Measurements from ENCODE around the gene LEMD1. TPM values are rescaled to one million over a fixed set of nuclear protein-coding genes. Genes with fewer than 3 reads are reported as not detected.

Gene LEMD1
- total RNA-seq, 1 experiment from 2014 or later = 26.3 TPM

GRCh38 chr1:205421798-205422197 lies at the start of gene LEMD1 (continued):
- TF ChIP-seq E2F1 (CRISPR knock-in tag; IDR thresholded peaks at IDR 0.05) (no peak), HMGXB4 (CRISPR knock-in tag; IDR thresholded peaks at IDR 0.05) (no peak), ZNF219 (CRISPR knock-in tag; IDR thresholded peaks at IDR 0.05; ENCODE audit: borderline replicate concordance) (no peak), FOXP1 (CRISPR knock-in tag; IDR thresholded peaks at IDR 0.05; ENCODE audit: borderline replicate concordance) (no peak), ZBTB21 (CRISPR knock-in tag; IDR thresholded peaks at IDR 0.05; ENCODE audit: borderline replicate concordance) (no peak)

GRCh38 chr1:205470131-205470530 lies 48.3 kb upstream of the LEMD1 start:
- POLR2A ChIA-PET = interaction anchor here (0.7 to 0.9 kb wide), 2 partner anchors 31 to 99 kb away, joined by 3 to 4 read pairs; a partner anchor contains a TSS
- DNase-seq (ENCODE audit: low spot score) = no peak
- no peak for ATAC-seq
- peaks cover 7% of the 10 kb centered on the region for H3K9me3 Mint-ChIP-seq
- H3K36me3 Mint-ChIP-seq = peaks cover 7% of the 10 kb centered on the region
- CTCF ChIA-PET = interaction anchor here (0.6 to 2.0 kb wide), 4 partner anchors 15 to 97 kb away, joined by 3 to 8 read pairs (median 3); no protein-coding TSS in a partner anchor
- no peak for TF ChIP-seq ZNF232 (CRISPR knock-in tag; IDR thresholded peaks at IDR 0.05)
- no peak for TF ChIP-seq NR1H2 (CRISPR knock-in tag; IDR thresholded peaks at IDR 0.05)
- no peak for TF ChIP-seq FOXP4 (CRISPR knock-in tag; IDR thresholded peaks at IDR 0.05)
- TF ChIP-seq ZNF317 (CRISPR knock-in tag; IDR thresholded peaks at IDR 0.05; ENCODE audit: borderline replicate concordance, low read depth) = no peak
- TF ChIP-seq ZNF121 (CRISPR knock-in tag; IDR thresholded peaks at IDR 0.05) = no peak
- no peak for TF ChIP-seq FOXJ3 (CRISPR knock-in tag; IDR thresholded peaks at IDR 0.05; ENCODE audit: borderline replicate concordance)
- TF ChIP-seq ZNF532 (CRISPR knock-in tag; IDR thresholded peaks at IDR 0.05; ENCODE audit: borderline replicate concordance) = no peak
- no peak for TF ChIP-seq CREM (CRISPR knock-in tag; IDR thresholded peaks at IDR 0.05)
- TF ChIP-seq FOXP1 (CRISPR knock-in tag; IDR thresholded peaks at IDR 0.05; ENCODE audit: borderline replicate concordance) = no peak
- TF ChIP-seq CREB1 (CRISPR knock-in tag; IDR thresholded peaks at IDR 0.05) = no peak
- no peak for TF ChIP-seq RELA (CRISPR knock-in tag; IDR thresholded peaks at IDR 0.05; ENCODE audit: borderline replicate concordance)
- TF ChIP-seq TEAD4 (CRISPR knock-in tag; IDR thresholded peaks at IDR 0.05) = no peak
- no peak for TF ChIP-seq E2F1 (CRISPR knock-in tag; IDR thresholded peaks at IDR 0.05)
- peaks cover 32% of the 10 kb centered on the region for H3K4me1 Mint-ChIP-seq
- no peak overlapping the region for H3K4me3 Mint-ChIP-seq
- H3K27ac Mint-ChIP-seq = no peak overlapping the region
- peaks cover 31% of the 10 kb centered on the region for H3K27me3 Mint-ChIP-seq (ENCODE audit: low read depth)
